ENCODE measurements around the gene NDRG2. TPM values are rescaled to one million over a fixed set of nuclear protein-coding genes. Genes with fewer than 3 reads are reported as not detected.

Gene NDRG2
- total and polyA plus RNA-seq, 9 of the 15 experiments (the other 6 are each of a cell fraction or from before 2014, with no cell fraction given) = 10.1 to 105 (median 41.0) TPM

- peak; percentile 37; the same call in 1 of the 2 replicates for TF ChIP-seq REST (IDR thresholded peaks at IDR 0.05; ENCODE audit: borderline replicate concordance)
- TF ChIP-seq REST (CRISPR knock-in tag; IDR thresholded peaks at IDR 0.05; ENCODE audit: low read depth) = no peak
Measured at GRCh38 chr14:21049271-21049673, 24.4 kb upstream of the NDRG2 start (continued).

GRCh38 chr14:21048638-21049037 is 23.8 kb upstream of the NDRG2 start:
- Histone ChIP-seq H3K9me1 (ENCODE audit: control insufficient read depth, insufficient read depth, low read length) (no peaks in the 10 kb centered on the region), H3K27ac (ENCODE audit: extremely low read depth, low read depth, low read length) (no peak overlapping the region), H4K20me1 (replicated peaks; ENCODE audit: control insufficient read depth, insufficient read depth, low read length) (no peaks in the 10 kb centered on the region), H3K4me2 (ENCODE audit: insufficient read depth, low read length) (no peak overlapping the region), H2AFZ (ENCODE audit: low read depth, low read length) (peak overlapping the region; percentile 54), H3K9ac (ENCODE audit: insufficient read depth in 1 of 2, low read depth in 2 of 2, low read length in 2 of 2) (no peak overlapping the region), H3K9me3 (replicated peaks; ENCODE audit: control insufficient read depth, insufficient read depth, low read depth, low read length) (no peaks in the 10 kb centered on the region), H3K4me3 (no peak overlapping the region), H3K79me2 (ENCODE audit: control insufficient read depth, insufficient read depth, low read length) (no peaks in the 10 kb centered on the region), H3K27me3 (ENCODE audit: control insufficient read depth in 2 of 2, insufficient read depth in 2 of 2, low read length in 2 of 2) (no peaks in the 10 kb centered on the region), H3K4me1 (replicated peaks in 1 of 2; ENCODE audit: control insufficient read depth in 2 of 2, insufficient read depth in 2 of 2, low read length in 2 of 2) (peaks cover 5 to 14% of the 10 kb centered on the region in 2 experiments; a peak in 4 of 5 replicates), H3K36me3 (ENCODE audit: control insufficient read depth, insufficient read depth, low read length) (no peaks in the 10 kb centered on the region)
- ATAC-seq = no peak
- ChIA-PET POLR2A (interaction anchor here (0.6 to 1.4 kb wide), 3 partner anchors 10 to 33 kb away, joined by 3 to 5 read pairs (median 4); no protein-coding TSS in a partner anchor), CTCF (ENCODE audit: low intra/inter-chr PET ratio) (interaction anchor here (0.6 kb wide), 1 partner anchor 53 kb away, joined by 3 read pairs; no protein-coding TSS in a partner anchor)
- WGBS (ENCODE audit: insufficient coverage, low coverage, missing lambda C conversion rate) = 34% methylated on average over 2 of the region's 2 CpGs
- no TSS peak for BruUV-seq (replicated peaks)
- peak in 1 of 4 experiments; percentile 24 for DNase-seq (ENCODE audit: extremely low read depth in 1 of 4, low spot score in 3 of 4)
- in situ Hi-C loops (cut with MboI) (no loop called here), intact Hi-C loops (cut with micrococcal nuclease) (no loop called here)
- no peak for FAIRE-seq
- TF ChIP-seq BHLHE40 (IDR thresholded peaks at IDR 0.05; ENCODE audit: low read length) (no peak), THAP7 (CRISPR knock-in tag; IDR thresholded peaks at IDR 0.05) (no peak), MLX (CRISPR knock-in tag; conservative IDR thresholded peaks at IDR 0.05) (no peak), PCBP2 (IDR thresholded peaks at IDR 0.05; ENCODE audit: low read depth, low read length, poor library complexity, severe bottlenecking) (no peak), STAT5B (CRISPR knock-in tag; IDR thresholded peaks at IDR 0.05) (no peak), NR2C1 (IDR thresholded peaks at IDR 0.05) (no peak), NR2C1 (tag; IDR thresholded peaks at IDR 0.05) (0 out of 2 replicates have a peak, but pooled peaks have one; percentile 31), ESRRA (IDR thresholded peaks at IDR 0.05; ENCODE audit: borderline replicate concordance, low read depth) (peak; percentile 82), MEIS2 (IDR thresholded peaks at IDR 0.05; ENCODE audit: partially characterized antibody) (peak; percentile 61), SMC3 (conservative IDR thresholded peaks at IDR 0.05; ENCODE audit: insufficient read depth, low read depth, low read length) (no peak)

All from K562 (cell line).